Right lobe of liver (tissue), 4 donors: ENCODE measurements around the gene CCR9.

Source experiments
- POLR2A ChIP-seq: fragments of 450-650 bp; IDR thresholded peaks from one replicate; pipeline ENCODE4 v1.6.1; 2017; ENCODE audit warnings: antibody characterized with exemption, mild to moderate bottlenecking
- TF ChIP-seq, protein P1 (sequence below), 4 donors: fragments of 200-600 bp in 3 of 4; fragments of 450-650 bp in 1 of 4; IDR thresholded peaks; one replicate each; pipeline versions ENCODE4 v1.5.1 to v1.8.0; 2016 to 2022; ENCODE audit warnings: antibody characterized with exemption in 4 of 4, mild to moderate bottlenecking in 2 of 4
- donor health status: DM: no; HTN: no; CAD: no.
- donor health status: DM: no; HTN: no; CAD: no.
- donor health status: DM: no; HTN: yes; CAD: no.

DNA sequence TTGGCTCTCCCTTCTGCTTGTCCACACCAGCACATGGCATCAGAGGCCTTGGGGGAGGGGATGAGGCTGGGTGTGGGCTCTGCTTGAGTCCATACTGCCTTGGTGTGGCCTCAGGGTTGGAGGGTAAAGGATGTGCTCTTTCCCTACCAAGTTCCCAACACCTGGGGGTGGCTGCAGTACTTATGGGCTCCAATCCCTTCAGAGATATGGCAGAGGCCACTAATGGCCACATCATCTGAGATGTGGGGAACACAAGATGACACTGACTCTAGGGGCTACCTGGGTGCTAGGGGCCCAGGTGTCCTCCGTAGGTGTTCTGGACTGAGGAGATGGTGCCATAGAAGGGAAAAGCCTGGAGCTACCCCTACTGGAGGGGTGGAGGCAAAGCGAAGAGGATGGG lies 63.8 kb downstream of the CCR9 start:
- TF ChIP-seq POLR2A: no peak
- TF ChIP-seq, protein P1, sequence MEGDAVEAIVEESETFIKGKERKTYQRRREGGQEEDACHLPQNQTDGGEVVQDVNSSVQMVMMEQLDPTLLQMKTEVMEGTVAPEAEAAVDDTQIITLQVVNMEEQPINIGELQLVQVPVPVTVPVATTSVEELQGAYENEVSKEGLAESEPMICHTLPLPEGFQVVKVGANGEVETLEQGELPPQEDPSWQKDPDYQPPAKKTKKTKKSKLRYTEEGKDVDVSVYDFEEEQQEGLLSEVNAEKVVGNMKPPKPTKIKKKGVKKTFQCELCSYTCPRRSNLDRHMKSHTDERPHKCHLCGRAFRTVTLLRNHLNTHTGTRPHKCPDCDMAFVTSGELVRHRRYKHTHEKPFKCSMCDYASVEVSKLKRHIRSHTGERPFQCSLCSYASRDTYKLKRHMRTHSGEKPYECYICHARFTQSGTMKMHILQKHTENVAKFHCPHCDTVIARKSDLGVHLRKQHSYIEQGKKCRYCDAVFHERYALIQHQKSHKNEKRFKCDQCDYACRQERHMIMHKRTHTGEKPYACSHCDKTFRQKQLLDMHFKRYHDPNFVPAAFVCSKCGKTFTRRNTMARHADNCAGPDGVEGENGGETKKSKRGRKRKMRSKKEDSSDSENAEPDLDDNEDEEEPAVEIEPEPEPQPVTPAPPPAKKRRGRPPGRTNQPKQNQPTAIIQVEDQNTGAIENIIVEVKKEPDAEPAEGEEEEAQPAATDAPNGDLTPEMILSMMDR (IDR thresholded peaks at IDR 0.05): no peak
